ENCODE results near the gene F8. TPM values are rescaled to one million over a fixed set of nuclear protein-coding genes. Genes with fewer than 3 reads are reported as not detected.

F8 gene
- total and polyA plus RNA-seq, 9 of the 15 experiments (the other 6 are each of a cell fraction or from before 2014, with no cell fraction given): 0.41 to 3.8 (median 0.91) TPM

DNA sequence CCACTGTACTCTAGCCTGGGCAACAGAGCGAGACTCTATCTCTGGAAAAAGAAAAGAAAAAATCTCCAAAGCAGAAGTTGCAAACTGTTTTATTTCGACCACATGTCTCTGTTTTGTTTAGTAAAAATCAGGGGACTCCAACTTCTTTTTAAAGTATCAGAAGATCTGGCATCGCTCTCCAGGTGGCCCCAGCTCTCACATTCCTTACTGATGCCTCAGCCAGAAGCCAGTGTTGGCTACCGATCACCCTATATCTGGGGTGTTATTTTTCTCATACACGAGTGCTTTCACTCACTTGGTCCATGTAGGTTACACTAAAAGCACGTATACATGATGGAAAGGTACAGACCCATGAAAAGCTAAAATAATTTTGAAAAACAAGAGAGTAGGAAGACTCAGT, 225.5 kb downstream of the F8 start (continued):
- no peak for TF ChIP-seq CBX8 (IDR thresholded peaks at IDR 0.05; ENCODE audit: borderline replicate concordance, extremely low read depth, low read depth, low read length, poor library complexity, severe bottlenecking)
- TF ChIP-seq KDM4B (IDR thresholded peaks at IDR 0.05; ENCODE audit: borderline replicate concordance in 2 of 2, low read depth in 1 of 2): no peak
- TF ChIP-seq SMARCE1 (IDR thresholded peaks at IDR 0.05): 0 out of 2 replicates have a peak, but pooled peaks have one; percentile 12

DNA sequence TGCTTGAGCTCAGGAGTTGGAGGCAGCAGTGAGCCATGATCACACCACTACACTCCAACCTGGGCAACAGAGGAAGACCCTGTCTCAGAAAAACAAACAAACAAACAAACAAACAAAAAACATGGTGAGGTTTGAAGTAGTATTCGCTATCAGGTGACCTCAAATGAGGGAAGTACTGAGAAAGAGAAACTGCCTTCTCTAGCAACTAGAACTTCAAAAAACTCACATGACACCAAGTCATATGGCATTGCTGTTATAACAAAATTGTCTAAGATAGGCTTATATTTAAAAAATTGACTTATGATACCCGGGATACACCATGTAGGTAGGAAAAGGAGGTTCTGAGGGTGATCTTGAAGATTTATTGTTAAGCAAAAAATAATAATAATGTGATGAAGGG, 227.5 kb downstream of the F8 start:
- Histone ChIP-seq H3K36me3 (ENCODE audit: control insufficient read depth, insufficient read depth, low read length) (peaks cover 81% of the 10 kb centered on the region), H3K9ac (ENCODE audit: insufficient read depth in 1 of 2, low read depth in 2 of 2, low read length in 2 of 2) (no peak overlapping the region), H3K4me2 (ENCODE audit: insufficient read depth, low read length) (no peak overlapping the region), H3K27me3 (ENCODE audit: control insufficient read depth in 2 of 2, insufficient read depth in 2 of 2, low read length in 2 of 2) (no peaks in the 10 kb centered on the region), H3K79me2 (ENCODE audit: control insufficient read depth, insufficient read depth, low read length) (peaks cover 98% of the 10 kb centered on the region), H4K20me1 (replicated peaks; ENCODE audit: control insufficient read depth, insufficient read depth, low read length) (peaks cover 5% of the 10 kb centered on the region; the same call in 1 of the 2 replicates), H3K9me3 (replicated peaks; ENCODE audit: control insufficient read depth, insufficient read depth, low read depth, low read length) (no peaks in the 10 kb centered on the region), H3K4me1 (replicated peaks in 1 of 2; ENCODE audit: control insufficient read depth in 2 of 2, insufficient read depth in 2 of 2, low read length in 2 of 2) (peaks cover 26 to 51% of the 10 kb centered on the region in 2 experiments), H3K4me3 (no peak overlapping the region), H2AFZ (ENCODE audit: low read depth, low read length) (no peak overlapping the region), H3K27ac (ENCODE audit: extremely low read depth, low read depth, low read length) (peak overlapping the region; percentile 43; the same call in 2 of the 3 replicates), H3K9me1 (ENCODE audit: control insufficient read depth, insufficient read depth, low read length) (peaks cover 4% of the 10 kb centered on the region)
- DNase-seq (ENCODE audit: extremely low read depth in 1 of 4, low spot score in 3 of 4): no peak
- no peak for FAIRE-seq
- in situ Hi-C loops (cut with MboI) (no loop called here), intact Hi-C loops (cut with micrococcal nuclease) (loop anchor here (5.0 kb wide), 1 partner anchor 42 kb away; no protein-coding TSS in a partner anchor)
- BruUV-seq (replicated peaks): no TSS peak
- ChIA-PET CTCF (ENCODE audit: low intra/inter-chr PET ratio) (no interaction called here), POLR2A (interaction anchor here (0.6 to 2.2 kb wide), 4 partner anchors 9 to 383 kb away, joined by 3 to 9 read pairs (median 6); no protein-coding TSS in a partner anchor)
- WGBS (ENCODE audit: insufficient coverage, low coverage, missing lambda C conversion rate): 35% methylated on average over 2 of the region's 2 CpGs
- no peak for ATAC-seq
- TF ChIP-seq, protein P1, sequence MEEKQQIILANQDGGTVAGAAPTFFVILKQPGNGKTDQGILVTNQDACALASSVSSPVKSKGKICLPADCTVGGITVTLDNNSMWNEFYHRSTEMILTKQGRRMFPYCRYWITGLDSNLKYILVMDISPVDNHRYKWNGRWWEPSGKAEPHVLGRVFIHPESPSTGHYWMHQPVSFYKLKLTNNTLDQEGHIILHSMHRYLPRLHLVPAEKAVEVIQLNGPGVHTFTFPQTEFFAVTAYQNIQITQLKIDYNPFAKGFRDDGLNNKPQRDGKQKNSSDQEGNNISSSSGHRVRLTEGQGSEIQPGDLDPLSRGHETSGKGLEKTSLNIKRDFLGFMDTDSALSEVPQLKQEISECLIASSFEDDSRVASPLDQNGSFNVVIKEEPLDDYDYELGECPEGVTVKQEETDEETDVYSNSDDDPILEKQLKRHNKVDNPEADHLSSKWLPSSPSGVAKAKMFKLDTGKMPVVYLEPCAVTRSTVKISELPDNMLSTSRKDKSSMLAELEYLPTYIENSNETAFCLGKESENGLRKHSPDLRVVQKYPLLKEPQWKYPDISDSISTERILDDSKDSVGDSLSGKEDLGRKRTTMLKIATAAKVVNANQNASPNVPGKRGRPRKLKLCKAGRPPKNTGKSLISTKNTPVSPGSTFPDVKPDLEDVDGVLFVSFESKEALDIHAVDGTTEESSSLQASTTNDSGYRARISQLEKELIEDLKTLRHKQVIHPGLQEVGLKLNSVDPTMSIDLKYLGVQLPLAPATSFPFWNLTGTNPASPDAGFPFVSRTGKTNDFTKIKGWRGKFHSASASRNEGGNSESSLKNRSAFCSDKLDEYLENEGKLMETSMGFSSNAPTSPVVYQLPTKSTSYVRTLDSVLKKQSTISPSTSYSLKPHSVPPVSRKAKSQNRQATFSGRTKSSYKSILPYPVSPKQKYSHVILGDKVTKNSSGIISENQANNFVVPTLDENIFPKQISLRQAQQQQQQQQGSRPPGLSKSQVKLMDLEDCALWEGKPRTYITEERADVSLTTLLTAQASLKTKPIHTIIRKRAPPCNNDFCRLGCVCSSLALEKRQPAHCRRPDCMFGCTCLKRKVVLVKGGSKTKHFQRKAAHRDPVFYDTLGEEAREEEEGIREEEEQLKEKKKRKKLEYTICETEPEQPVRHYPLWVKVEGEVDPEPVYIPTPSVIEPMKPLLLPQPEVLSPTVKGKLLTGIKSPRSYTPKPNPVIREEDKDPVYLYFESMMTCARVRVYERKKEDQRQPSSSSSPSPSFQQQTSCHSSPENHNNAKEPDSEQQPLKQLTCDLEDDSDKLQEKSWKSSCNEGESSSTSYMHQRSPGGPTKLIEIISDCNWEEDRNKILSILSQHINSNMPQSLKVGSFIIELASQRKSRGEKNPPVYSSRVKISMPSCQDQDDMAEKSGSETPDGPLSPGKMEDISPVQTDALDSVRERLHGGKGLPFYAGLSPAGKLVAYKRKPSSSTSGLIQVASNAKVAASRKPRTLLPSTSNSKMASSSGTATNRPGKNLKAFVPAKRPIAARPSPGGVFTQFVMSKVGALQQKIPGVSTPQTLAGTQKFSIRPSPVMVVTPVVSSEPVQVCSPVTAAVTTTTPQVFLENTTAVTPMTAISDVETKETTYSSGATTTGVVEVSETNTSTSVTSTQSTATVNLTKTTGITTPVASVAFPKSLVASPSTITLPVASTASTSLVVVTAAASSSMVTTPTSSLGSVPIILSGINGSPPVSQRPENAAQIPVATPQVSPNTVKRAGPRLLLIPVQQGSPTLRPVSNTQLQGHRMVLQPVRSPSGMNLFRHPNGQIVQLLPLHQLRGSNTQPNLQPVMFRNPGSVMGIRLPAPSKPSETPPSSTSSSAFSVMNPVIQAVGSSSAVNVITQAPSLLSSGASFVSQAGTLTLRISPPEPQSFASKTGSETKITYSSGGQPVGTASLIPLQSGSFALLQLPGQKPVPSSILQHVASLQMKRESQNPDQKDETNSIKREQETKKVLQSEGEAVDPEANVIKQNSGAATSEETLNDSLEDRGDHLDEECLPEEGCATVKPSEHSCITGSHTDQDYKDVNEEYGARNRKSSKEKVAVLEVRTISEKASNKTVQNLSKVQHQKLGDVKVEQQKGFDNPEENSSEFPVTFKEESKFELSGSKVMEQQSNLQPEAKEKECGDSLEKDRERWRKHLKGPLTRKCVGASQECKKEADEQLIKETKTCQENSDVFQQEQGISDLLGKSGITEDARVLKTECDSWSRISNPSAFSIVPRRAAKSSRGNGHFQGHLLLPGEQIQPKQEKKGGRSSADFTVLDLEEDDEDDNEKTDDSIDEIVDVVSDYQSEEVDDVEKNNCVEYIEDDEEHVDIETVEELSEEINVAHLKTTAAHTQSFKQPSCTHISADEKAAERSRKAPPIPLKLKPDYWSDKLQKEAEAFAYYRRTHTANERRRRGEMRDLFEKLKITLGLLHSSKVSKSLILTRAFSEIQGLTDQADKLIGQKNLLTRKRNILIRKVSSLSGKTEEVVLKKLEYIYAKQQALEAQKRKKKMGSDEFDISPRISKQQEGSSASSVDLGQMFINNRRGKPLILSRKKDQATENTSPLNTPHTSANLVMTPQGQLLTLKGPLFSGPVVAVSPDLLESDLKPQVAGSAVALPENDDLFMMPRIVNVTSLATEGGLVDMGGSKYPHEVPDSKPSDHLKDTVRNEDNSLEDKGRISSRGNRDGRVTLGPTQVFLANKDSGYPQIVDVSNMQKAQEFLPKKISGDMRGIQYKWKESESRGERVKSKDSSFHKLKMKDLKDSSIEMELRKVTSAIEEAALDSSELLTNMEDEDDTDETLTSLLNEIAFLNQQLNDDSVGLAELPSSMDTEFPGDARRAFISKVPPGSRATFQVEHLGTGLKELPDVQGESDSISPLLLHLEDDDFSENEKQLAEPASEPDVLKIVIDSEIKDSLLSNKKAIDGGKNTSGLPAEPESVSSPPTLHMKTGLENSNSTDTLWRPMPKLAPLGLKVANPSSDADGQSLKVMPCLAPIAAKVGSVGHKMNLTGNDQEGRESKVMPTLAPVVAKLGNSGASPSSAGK (IDR thresholded peaks at IDR 0.05): no peak
- TF ChIP-seq POU5F1 (IDR thresholded peaks at IDR 0.05; ENCODE audit: borderline replicate concordance, low read depth, low read length, partially characterized antibody): no peak
- TF ChIP-seq FOXM1 (IDR thresholded peaks at IDR 0.05; ENCODE audit: low read depth): no peak
- TF ChIP-seq FOXM1 (CRISPR knock-in tag; IDR thresholded peaks at IDR 0.05; ENCODE audit: low read depth): no peak
- TF ChIP-seq SMAD2 (IDR thresholded peaks at IDR 0.05; ENCODE audit: low read depth, low read length): no peak
- TF ChIP-seq POLR2A (conservative IDR thresholded peaks at IDR 0.05): 0 out of 2 replicates have a peak, but pooled peaks have one; percentile 38
- no peak for TF ChIP-seq HDAC6 (IDR thresholded peaks at IDR 0.05; ENCODE audit: low read depth, low read length)

All from K562 (cell line).